BE2C (cell line): ENCODE results near the gene CCDC63.
"Not testable (repeated sequence)": the region's sequence is repeated elsewhere in the genome, so short reads cannot be mapped to it uniquely, and the experiment has no call there.

Experiments used
- DNase-seq: peaks from one replicate; pipeline ENCODE4 v3.0.0-alpha.2; 2020
- H3K27me3 ChIP-seq: fragments of 250-450 bp; sonication (Bioruptor Pico); 2 replicates; pipeline ENCODE4 v1.5.1; 2020; ENCODE audit warnings: mild to moderate bottlenecking
- H3K36me3 ChIP-seq: fragments of 250-450 bp; sonication (Bioruptor Pico); 2 replicates; pipeline ENCODE4 v1.5.1; 2020; ENCODE audit warnings: mild to moderate bottlenecking
- H3K4me1 ChIP-seq: fragments of 250-450 bp; sonication (Bioruptor Pico); 2 replicates; pipeline ENCODE4 v1.5.1; 2020
- H3K4me3 ChIP-seq: 2 replicates; pipeline ENCODE4 v1.5.1; 2011; ENCODE audit warnings: low read depth, low read length
- H3K9me3 ChIP-seq: fragments of 250-450 bp; sonication (Bioruptor Pico); 2 replicates; pipeline ENCODE4 v1.5.1; 2020
- CTCF ChIP-seq: IDR thresholded peaks from 2 replicates; pipeline ENCODE4 v1.5.1; 2012; ENCODE audit warnings: mild to moderate bottlenecking, low read depth, low read length

CCDC63 gene

GRCh38 chr12:110943373-110943772, 96.6 kb downstream of the CCDC63 start:
- no peaks in the 10 kb centered on the region; the same call in 1 of the 2 replicates for H3K9me3 ChIP-seq
- no peak for TF ChIP-seq CTCF
- H3K4me1 ChIP-seq, result no peaks in the 10 kb centered on the region
- H3K27me3 ChIP-seq, result no peaks in the 10 kb centered on the region
- H3K4me3 ChIP-seq, result no peak overlapping the region
- H3K36me3 ChIP-seq, result no peaks in the 10 kb centered on the region
- no peak for DNase-seq

DNA sequence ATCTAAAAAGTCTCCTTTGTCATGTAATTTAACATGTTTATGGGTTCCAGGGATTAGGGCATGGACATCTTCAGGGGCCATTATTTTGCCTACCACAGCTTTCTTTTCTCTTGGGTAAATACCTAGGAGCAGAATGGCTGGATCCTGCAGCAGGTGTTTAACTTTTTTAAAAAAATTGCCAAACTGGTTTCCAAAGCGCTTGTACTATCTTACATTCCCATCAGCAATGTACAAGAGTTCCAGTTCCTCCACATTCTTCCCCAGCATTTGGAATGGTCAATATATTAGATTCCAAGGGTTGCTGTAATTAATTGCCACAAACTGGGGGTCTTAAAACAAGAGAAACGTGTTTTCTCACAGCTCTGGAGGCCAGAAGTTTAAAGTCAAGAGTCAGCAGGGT, 101.3 kb downstream of the CCDC63 start:
- no peaks in the 10 kb centered on the region for H3K4me1 ChIP-seq
- H3K4me3 ChIP-seq, result no peak overlapping the region
- no peak for TF ChIP-seq CTCF
- no peaks in the 10 kb centered on the region; the same call in 1 of the 2 replicates for H3K9me3 ChIP-seq
- DNase-seq, result no peak
- H3K36me3 ChIP-seq, result no peaks in the 10 kb centered on the region
- H3K27me3 ChIP-seq, result no peaks in the 10 kb centered on the region

GRCh38 chr12:110950466-110950865, 103.7 kb downstream of the CCDC63 start:
- H3K36me3 ChIP-seq, H3K9me3 ChIP-seq, DNase-seq, H3K4me1 ChIP-seq, H3K4me3 ChIP-seq, H3K27me3 ChIP-seq: not testable (repeated sequence)

GRCh38 chr12:110950867-110951266, 104.1 kb downstream of the CCDC63 start:
- H3K9me3 ChIP-seq, DNase-seq, H3K27me3 ChIP-seq, H3K4me3 ChIP-seq, H3K4me1 ChIP-seq, H3K36me3 ChIP-seq: not testable (repeated sequence)
